IPS DF 4.7 (cell line): ENCODE results near the gene UBA3.

ENCODE experiments used
- DNase-seq: peaks from one replicate; pipeline ENCODE4 v3.0.0-alpha.2; 2013; ENCODE audit warnings: low spot score; ENCODE audit errors: extremely low read depth

Gene UBA3

DNA sequence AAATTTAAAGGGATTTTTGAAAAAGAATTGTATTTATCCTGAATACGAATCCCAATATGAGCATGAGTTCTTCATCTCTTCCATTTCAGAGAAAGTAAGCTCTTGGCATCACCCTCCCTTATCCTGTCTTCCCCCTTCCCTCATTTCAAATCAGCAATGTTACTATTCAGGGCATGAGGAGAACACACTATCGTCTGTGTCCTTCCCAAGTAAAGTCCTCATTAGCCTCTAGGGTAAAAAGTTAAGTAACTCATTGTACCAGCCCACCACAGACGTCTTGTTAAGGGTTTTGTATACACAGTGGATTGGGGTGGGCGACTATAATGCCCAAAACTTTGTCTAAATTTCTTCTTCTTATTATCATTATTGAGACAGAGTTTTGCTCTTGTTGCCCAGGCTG is 19.4 kb upstream of the UBA3 start:
- DNase-seq = no peak

DNA sequence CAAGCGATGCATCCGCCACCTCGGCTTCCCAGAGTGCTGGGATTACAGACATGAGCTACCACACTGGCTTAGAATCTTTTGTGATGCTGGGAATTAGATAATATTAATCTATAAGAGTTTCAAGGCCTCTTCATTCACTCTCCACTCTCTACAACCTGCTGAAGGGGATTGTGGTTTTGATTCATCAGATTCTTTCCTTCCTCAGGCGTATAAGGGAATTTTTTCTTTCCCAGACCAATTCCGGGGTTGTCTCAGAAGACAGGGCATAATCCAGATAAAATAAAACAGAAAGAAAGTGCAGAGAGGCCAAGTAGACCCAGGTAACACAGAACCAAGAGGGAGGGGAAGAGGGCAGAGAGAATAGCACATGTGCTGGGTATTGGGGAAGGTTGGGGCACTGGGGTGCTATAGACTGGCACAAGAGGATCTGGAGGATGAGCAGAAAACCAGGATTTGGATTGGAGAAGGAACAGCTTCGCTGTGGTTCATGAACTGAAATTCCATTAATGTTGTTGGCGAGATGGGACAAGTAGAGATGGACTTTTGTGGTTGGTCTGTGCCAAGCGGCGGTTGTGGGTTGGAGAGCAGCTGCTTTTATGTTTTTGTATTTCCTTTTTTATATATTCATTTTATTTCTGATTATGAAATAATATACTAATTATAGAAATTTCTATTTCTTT is 17.4 kb upstream of the UBA3 start:
- DNase-seq = no peak

DNA sequence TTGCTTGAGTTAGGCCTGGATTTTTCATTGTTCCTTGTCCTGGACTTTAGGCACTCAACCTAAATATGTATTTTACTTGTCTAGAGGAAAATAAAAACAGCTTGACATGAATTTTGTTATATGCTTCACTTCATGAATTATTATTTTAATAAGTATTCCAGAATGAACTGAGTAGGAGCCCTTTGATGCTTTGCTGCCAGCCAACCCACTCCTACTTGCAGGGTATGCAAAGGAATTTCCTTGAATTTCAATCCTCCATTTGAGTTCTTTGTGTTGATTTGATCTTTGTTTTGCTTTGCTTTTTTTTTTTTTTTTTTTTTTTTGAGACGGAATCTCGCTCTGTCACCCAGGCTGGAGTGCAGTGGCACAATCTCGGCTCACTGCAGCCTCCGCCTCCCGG is 16.1 kb upstream of the UBA3 start:
- no peak for DNase-seq

DNA sequence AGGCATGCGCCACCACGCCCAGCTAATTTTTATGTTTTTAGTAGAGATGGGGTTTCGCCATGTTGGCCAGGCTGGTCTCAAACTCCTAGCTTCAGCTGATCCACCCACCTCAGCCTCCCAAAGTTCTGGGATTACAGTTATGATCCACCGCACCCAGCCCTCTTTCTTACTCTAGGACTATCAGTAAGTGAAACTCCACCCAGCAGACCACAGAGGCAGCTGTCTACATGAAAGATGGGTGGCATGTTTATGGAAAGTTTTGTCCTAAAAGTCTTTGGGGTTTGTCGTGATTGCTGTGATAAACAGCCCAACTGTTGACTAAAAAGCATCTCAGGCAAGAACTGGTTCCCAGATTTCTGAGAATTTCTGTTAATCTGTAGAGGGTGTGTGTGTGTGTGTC is 15.5 kb upstream of the UBA3 start:
- no peak for DNase-seq

DNA sequence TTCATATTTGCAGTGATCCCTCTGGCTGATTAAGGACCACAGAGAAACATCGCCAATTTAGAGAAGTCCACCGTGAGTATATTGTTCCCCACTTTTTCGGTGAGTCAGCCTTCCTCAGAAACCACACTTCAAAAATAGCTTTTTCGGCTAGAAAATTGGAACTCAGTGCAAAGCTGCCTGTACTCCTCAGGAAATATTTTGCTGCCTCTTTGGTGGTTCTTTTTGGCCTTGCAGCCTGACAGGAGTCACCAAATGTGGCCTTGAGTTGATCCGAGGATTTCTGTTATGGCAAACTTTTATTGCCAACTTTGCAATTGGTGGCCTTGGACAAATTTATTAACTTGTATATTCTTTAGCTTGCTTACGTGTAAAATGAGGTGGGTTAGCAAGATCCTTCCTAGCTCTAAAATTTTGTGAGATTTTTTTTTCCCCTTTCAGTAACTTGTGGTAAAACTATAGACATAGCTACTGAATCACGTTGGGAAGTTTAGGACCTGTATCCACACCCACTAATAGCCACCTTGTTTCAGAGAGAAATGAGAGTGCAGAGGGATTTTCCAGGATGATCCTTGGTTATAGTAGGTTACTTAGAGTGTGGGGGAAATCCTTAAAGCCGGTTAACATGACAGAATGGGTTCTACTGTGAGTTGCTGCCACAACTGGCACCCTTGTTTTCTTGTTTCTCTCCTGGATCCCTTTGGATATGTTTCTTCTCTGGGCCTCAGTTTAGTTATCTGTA is 14.5 kb upstream of the UBA3 start:
- no peak for DNase-seq

DNA sequence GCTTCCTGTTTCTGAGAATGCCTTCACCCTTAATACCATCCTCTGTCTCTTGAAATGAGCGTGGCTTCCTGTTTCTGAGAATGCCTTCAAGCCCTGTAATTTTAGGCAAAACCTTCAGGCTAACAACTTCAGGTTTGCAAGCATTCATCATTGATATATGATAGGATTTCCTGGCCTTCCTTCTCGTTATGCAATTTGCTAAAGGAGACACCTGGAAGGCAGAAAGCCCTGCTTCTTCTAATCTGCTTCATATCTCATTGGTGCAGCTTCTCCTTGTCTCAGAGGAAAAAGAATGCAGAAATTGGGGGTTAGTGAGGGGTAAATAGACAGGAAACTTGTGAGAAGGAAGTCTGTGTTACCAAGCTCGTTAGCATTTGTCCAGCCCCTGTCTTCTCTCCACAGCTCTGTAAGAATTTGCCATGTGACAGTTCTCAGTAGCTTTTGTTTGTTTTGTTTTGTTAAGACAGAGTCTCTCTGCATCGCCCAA is 11.9 kb upstream of the UBA3 start:
- no peak for DNase-seq

DNA sequence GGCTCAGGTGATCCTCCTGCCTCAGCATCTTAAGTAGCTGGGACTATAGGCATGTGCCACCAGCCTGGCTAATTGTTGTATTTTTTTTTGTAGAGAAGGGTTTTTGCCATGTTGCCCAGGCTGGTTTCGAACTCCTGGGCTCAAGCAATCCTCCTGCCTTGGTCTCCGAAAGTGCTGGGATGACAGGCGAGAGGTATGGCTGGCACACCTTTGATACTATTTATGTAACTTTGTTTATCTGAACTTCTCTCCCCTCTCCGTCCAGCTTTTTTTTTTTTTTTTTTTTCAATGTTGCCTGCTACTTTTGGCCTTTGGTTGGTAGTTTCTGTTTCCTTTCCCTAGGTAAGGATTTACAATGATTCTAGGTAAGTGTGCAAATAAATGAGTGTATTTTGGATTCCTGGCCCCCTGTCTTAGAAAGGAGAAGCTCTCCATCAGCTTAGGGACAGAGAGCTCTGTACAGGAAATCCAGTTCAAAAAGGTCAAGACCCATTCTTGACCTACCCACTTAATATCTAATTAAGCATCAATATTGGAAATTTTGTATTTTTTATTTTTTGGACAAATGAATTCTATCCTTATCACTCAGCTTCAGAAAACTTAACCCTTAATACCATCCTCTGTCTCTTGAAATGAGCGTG is 11.3 kb upstream of the UBA3 start:
- DNase-seq = no peak

DNA sequence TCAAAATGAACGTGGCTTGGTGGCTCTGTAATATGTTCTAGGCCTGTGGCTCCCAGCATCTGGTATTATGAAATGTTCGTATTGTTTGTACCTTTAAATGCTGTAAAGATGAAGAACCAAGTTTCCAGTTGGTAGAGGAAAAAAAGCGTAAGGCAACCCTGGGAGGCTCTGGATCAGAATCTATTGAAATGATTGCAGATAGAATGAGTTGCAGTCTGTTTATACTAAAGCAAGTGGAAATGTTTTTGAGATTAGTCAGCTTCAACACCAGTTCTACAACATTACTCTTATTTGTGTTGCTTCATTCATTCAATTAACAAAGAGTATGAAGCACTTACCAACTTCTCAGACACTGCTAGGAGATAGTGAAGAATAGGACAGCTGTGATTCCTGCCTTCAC is 9.9 kb upstream of the UBA3 start:
- DNase-seq = no peak

DNA sequence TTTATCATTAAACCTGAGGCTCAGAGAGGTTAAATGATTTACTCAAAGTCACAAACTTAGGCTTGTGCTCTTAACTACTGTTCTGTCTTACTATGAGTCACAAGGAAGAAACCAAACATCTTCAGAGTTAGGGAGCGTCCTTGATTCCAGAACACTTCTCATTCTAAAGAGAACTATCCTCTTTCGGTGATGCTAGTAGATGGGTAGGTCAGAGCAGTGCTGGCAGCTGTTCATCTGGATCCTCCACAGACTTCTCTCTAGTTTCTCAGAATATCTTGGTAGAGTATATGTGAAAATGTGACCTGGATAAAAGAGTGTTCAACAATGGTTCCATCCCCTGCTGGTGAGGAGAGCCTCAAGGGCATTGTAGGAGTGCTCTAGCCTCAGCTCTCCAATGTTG is 7.9 kb upstream of the UBA3 start:
- DNase-seq = no peak

DNA sequence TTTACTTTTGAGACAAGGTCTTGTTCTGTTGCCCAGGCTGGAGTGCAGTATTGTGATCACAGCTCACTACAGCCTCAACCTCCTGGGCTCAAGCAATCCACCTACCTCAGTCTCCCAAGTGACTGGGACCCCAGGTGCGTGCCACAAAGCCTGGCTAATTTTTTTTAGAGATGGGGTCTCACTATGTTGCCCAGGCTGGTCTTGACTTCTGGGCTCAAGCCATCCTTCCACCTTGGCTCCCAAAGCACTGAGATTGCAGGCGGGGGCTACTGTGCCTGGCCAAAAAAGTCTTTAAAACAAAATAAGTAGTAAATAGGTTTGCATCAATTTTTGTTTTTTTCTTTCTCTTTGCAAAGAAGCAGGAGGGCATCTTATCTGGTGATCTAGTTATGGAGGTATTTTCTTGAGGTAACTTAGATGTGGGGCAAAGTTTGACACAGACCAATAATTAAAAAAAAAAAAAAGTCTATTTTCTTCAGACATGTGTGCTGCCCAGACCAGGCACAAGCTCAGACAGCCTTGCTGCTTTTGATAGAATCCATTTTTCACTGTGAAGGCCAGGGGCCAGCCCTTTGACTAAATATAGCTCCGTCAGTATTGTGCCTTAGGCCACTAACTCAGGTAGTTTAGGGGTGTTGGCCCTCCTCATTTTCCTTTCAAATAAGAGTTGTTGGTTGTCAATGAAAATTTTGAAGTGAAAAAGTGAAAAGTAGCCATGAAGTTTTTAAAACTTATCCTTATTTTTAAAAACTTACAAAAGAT is 7.0 kb upstream of the UBA3 start:
- no peak for DNase-seq

DNA sequence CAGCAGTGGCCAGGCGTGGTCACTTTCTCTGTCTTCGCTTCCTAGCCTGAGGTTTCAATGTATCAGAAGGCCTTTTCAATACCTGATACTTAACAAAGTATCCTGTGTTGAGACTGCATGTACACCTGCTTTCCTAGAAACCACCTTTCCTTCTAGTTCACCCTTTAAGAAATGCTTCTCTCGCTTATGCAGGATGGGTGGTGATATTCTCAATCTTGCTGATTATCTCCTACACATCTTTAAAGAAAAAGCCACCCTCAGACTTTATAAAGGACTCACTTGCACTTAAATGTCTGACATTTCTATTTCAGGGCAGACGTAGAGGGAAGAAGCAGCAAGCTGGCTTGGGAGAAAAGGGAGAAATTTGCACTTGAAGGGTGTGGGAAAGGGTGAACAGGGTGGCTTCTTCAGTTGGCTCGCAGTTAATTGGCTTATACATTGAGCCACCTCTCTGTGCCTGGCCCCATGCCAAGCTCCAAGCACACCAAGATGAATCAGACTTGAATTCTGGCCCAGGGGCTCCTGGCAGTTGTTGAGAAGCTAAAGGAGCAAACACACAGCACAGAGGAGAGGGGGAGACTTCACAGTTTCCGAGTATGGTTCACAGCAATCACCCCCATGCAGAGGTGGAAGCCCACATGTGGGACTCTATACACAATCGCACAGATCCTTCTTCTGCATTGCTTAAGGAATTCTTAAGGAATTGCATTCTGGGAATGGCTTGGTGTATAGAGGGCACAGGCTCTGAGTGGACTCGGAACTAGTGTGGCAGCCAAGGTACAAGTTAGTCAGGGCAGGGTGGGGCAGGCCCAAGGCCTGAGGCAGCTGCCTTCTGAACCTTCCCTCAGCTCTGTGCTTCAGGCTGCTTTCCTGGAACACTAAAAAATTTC is 5.9 kb upstream of the UBA3 start:
- no peak for DNase-seq

DNA sequence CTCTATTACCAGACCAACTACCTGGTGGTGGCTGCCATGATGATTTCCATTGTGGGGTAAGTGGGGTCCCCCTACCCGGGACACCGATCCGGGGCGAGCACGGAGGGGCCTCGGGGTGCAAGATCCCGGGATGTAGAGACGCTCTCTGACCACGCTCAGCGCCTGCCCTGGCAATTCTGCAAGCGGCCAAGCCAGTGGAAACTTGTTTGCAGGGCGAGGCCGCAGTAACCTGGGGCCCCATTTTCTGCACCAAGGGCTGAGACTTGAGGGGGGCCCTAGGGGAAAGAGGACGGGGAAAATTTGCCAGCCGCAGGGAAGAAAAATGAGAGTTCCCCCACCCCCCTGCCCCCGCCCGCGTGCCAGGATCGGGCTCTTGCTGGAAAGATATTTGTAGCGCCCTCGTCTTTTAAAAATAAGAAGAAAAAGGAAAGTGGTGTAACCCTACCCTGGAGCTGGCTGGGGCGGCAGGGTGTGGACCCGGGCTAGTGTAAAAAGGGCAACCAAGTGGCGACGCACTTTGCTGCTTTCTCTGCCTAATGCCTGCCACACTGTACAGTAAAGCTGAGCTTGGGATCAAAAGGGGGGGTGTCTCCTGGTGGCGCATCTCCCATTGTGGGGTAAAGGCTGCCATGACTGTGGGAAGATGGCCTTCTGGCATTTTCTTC is 5.1 kb upstream of the UBA3 start:
- DNase-seq = no peak

DNA sequence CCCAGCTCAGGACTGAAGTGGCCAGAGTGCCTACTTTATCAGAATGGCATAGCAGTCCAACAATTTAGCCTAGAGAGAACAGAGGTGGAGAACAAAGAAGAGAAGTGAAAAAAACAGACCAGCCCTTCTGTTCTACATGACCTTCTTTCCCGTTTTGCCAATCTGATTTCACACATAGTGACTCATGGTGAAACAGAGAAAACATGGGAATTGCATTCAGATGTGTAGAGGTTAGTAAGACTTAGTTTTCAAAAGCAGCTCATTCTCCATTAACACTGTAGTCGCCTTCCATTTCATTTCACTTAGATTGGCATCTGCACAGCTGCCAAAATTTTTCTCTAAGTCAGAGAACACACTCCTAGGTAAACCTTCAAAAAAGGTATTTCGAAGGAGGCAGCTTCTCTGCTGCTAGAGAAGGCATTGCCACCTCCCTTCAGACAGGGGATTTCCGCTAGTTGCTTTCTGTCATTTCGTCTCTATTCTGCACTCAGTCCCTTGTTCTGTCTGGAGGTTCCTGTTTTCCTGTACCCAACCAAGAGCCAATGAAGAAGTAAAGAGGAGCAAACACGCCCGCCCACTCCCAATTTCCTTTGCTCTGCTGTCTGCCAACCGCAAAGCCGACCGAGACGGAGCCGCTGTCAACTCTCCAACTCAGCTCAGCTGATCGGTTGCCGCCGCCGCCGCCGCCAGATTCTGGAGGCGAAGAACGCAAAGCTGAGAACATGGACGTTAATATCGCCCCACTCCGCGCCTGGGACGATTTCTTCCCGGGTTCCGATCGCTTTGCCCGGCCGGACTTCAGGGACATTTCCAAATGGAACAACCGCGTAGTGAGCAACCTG is 4.4 kb upstream of the UBA3 start, which contains the start of gene ARL6IP5:
Gene ARL6IP5, plus strand, starts transcription at position 612 of the 842 bp plus-strand sequence. Its CDS starts 111 bp downstream, at position 723.
- peak; percentile 60 for DNase-seq

DNA sequence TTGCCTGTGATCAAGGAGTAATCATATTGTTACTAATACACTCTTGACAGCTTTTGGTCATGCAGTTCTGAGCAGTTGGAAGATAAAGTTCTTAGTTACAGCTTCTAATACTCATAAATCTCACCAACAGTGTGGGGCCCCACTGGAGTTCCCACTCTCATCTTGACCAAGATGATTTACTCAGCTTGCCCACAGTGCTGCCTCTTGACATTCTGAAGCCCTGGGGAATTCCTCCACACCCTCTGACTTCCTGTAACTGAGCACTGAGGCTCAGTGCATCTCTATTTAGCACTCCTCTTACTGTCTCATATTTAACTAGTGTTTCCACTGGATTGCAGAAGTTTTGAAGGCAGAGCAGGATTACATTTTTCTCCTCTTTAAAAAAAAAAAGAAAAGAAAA is 2.6 kb upstream of the UBA3 start:
- no peak for DNase-seq

DNA sequence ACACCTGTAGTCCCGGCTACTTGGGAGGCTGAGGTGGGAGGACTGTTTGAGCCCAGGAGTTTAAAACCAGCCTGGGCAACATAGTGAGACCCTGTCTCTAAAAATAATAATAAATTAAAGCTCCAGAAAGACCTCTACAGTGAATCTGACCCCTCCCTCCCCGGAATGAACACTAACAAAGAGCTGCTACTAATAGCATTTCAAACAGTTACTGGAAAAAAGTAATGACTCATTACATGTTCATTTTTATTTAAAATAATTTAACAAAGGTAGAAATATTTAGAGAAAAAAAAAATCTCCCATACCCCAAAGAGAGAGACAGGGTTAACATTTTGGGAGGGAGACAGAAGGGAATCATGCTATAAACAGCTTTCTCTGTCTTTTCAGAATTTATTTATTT is 2.2 kb upstream of the UBA3 start:
- DNase-seq = no peak

DNA sequence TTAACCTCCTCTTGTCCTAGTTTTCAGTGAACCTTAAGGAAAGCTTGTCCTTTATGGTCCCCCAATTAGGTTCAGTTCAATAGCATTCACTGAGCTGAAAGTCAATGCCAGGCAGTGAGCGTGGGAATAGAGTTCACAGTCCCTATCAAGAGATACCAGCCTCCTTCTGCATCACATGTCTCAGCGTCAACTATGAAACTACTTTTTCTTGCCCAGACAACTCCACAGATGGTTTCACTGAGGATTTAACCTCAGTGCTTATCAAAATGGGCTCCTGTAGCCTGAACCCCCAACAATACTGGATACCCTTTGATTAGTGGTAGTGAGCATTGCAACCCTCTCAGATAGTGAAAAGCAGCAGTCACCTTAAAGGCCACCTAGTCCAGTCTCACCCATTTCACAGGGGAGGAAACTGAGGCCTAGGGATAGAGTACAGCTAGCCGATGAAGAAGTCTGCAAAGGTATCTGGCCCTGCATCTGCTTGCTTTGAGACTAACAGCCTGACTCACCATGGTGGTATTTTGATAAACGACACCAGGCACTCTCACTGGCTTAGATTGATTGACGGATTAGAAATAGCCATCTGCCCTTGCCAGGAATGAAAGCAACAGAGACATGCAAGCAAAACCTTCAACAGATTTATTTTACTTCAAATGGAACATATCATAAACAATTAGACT is 1.6 kb upstream of the UBA3 start:
- no peak for DNase-seq

DNA sequence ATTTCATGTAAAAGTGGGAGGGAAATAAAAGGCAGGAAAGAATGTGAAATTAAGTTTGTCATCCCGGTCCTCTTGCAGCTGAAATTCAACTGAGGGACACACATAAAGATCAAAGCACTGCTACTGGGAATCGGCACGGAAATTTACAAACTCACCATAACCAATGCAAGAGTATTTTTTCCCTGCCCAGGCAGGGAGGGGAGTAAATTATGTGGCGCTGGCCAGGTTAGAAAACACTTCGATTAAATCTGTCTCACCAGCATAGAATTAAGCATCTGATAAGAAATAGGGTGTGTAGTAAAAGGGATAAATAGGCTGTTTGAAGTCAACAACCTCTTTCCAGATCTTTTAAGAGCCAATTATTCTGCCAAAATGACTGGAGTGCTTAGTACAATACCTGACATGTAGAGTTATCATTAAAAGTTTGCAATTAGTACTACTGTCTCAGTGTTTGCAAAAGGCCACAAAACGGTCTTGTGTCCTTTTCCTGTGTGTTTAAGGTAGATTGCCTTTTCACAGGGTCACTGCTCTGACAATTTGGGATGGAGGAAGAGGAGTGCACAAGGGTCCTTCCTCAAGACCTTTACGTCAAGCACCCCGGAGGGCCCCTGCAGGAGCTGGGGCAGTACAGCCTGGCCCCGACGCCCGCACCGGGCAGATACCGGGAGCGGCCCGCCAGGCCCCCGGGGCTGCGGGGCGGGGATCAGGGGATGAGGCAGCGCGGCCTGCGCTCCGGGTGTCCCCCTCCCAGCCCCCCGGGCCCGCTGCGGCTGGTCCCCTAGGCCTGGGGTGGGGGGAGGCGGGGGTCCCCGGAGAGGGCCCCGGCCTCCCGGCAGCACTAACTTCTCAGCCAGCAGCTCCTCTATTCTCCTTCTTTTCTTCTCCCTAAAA is 651 bp downstream of the UBA3 start:
- DNase-seq = no peak

DNA sequence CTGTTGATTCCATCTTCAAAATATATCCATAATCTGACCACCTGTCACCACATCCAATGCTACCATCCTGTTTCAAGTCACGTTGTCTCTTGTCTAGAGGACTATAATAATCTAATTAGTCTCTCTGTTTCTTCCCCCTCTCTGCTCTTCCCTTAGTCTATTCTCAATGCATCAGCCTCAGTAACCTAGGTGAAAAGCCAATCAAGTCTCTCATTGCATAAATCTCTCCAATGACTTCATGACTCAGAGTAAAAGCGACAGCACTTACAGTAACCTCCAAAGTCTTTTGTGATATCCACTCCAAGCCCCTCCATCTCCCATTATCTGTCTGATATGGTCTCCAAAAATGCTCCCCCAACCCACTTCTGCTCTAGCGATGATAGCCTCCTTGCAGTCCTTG is 7.2 kb downstream of the UBA3 start:
- no peak for DNase-seq
